ENCODE measurements around the gene BTN2A1. TPM values are rescaled to one million over a fixed set of nuclear protein-coding genes. Genes with fewer than 3 reads are reported as not detected.
"Not testable (repeated sequence)": the region's sequence is repeated elsewhere in the genome, so short reads cannot be mapped to it uniquely, and the experiment has no call there.

Gene BTN2A1
- total RNA-seq, 4 donors from 2014 or later = 15.3 to 35.8 (median 20.7) TPM

GRCh38 chr6:26416288-26416687 is 41.5 kb upstream of the BTN2A1 start:
- in situ Hi-C loops (cut with MboI; ENCODE audit: low pct_ligation_motif_present in 1 of 4, low pct_unique_long_range_greater_than_20kb in 1 of 4, low sequenced_read_pairs in 3 of 4) = no loop called here

GRCh38 chr6:26418077-26418476 is 39.7 kb upstream of the BTN2A1 start:
- H3K36me3 ChIP-seq; intact Hi-C loops (cut with DNase I; ENCODE audit: low total_unique reads); H3K27me3 ChIP-seq; H3K9me3 ChIP-seq; H3K4me3 ChIP-seq; DNase-seq; in situ Hi-C loops (cut with MboI; ENCODE audit: low pct_ligation_motif_present in 1 of 4, low pct_unique_long_range_greater_than_20kb in 1 of 4, low sequenced_read_pairs in 3 of 4); H3K27ac ChIP-seq: not testable (repeated sequence)
- peaks cover 4 to 11% (median 7%) of the 10 kb centered on the region in 4 donors for H3K4me1 ChIP-seq
- 100% methylated on average over 2 of the region's 2 CpGs; no CpG with 5 or more reads in 1 of the 2 donors for WGBS, 2 donors (ENCODE audit: low coverage in 1 of 2)

More at GRCh38 chr6:26416288-26416687, 41.5 kb upstream of the BTN2A1 start:
- Histone ChIP-seq H3K27ac (no peak overlapping the region), H3K4me3 (no peak overlapping the region), H3K36me3 (peaks cover 0 to 5% (median 0%) of the 10 kb centered on the region in 4 donors), H3K4me1 (peaks cover 0 to 8% (median 5%) of the 10 kb centered on the region in 4 donors), H3K27me3 (no peaks in the 10 kb centered on the region), H3K9me3 (no peaks in the 10 kb centered on the region)
- intact Hi-C loops (cut with DNase I; ENCODE audit: low total_unique reads) = no loop called here
- TF ChIP-seq POLR2AphosphoS5 (IDR thresholded peaks at IDR 0.05) = no peak
- no peak for TF ChIP-seq CTCF (IDR thresholded peaks at IDR 0.05)
- TF ChIP-seq POLR2A (IDR thresholded peaks at IDR 0.05) = no peak
- TF ChIP-seq EP300 (IDR thresholded peaks at IDR 0.05; ENCODE audit: low read depth) = no peak
- DNase-seq = no peak
- WGBS, 2 donors (ENCODE audit: low coverage in 1 of 2) = 97% methylated on average over 1 of the region's 1 CpG; no CpG with 5 or more reads in 1 of the 2 donors

- H3K27me3 ChIP-seq; H3K9me3 ChIP-seq; DNase-seq; intact Hi-C loops (cut with DNase I; ENCODE audit: low total_unique reads); H3K27ac ChIP-seq; in situ Hi-C loops (cut with MboI; ENCODE audit: low pct_ligation_motif_present in 1 of 4, low pct_unique_long_range_greater_than_20kb in 1 of 4, low sequenced_read_pairs in 3 of 4); H3K4me3 ChIP-seq; H3K36me3 ChIP-seq: not testable (repeated sequence)
- peaks cover 4 to 11% (median 7%) of the 10 kb centered on the region in 4 donors for H3K4me1 ChIP-seq
- WGBS, 2 donors (ENCODE audit: low coverage in 1 of 2) = 99 to 100% methylated on average over 2 to 3 of the region's 3 CpGs
Measured at GRCh38 chr6:26418795-26419194, 39.0 kb upstream of the BTN2A1 start.

GRCh38 chr6:26420688-26421171 is 37.0 kb upstream of the BTN2A1 start:
- 43 to 51% methylated on average over 2 to 4 of the region's 4 CpGs for WGBS, 2 donors (ENCODE audit: low coverage in 1 of 2)
- in situ Hi-C loops (cut with MboI; ENCODE audit: low pct_ligation_motif_present in 1 of 4, low pct_unique_long_range_greater_than_20kb in 1 of 4, low sequenced_read_pairs in 3 of 4) (no loop called here), intact Hi-C loops (cut with DNase I; ENCODE audit: low total_unique reads) (no loop called here)
- Histone ChIP-seq H3K27ac (peak overlapping the region; percentile 89 to 94 (median 93)), H3K36me3 (no peaks in the 10 kb centered on the region), H3K9me3 (no peaks in the 10 kb centered on the region), H3K4me3 (peak overlapping the region in 3 of 4 donors; percentile 66 to 99 (median 93)), H3K27me3 (no peaks in the 10 kb centered on the region), H3K4me1 (peaks cover 4 to 20% (median 8%) of the 10 kb centered on the region in 4 donors)
- TF ChIP-seq POLR2AphosphoS5 (IDR thresholded peaks at IDR 0.05) = no peak
- no peak for TF ChIP-seq EP300 (IDR thresholded peaks at IDR 0.05; ENCODE audit: low read depth)
- TF ChIP-seq CTCF (IDR thresholded peaks at IDR 0.05) = peak in 4 of 5 experiments; percentile 11 to 37 (median 28)
- no peak for TF ChIP-seq POLR2A (IDR thresholded peaks at IDR 0.05)
- peak; percentile 25 for DNase-seq

- DNase-seq = peak; percentile 74
- TF ChIP-seq CTCF (IDR thresholded peaks at IDR 0.05) (no peak), POLR2AphosphoS5 (IDR thresholded peaks at IDR 0.05) (peak in 2 of 3 donors; percentile 6 to 26), EP300 (IDR thresholded peaks at IDR 0.05; ENCODE audit: low read depth) (no peak), POLR2A (IDR thresholded peaks at IDR 0.05) (peak; percentile 16)
- H3K27me3 ChIP-seq = no peaks in the 10 kb centered on the region
- peaks cover 4 to 20% (median 8%) of the 10 kb centered on the region in 4 donors for H3K4me1 ChIP-seq
- no peaks in the 10 kb centered on the region for H3K36me3 ChIP-seq
- in situ Hi-C loops (cut with MboI; ENCODE audit: low pct_ligation_motif_present in 1 of 4, low pct_unique_long_range_greater_than_20kb in 1 of 4, low sequenced_read_pairs in 3 of 4) (no loop called here), intact Hi-C loops (cut with DNase I; ENCODE audit: low total_unique reads) (no loop called here)
- WGBS, 2 donors (ENCODE audit: low coverage in 1 of 2) = 0 to 3% methylated on average over 12 to 31 of the region's 31 CpGs
- H3K4me3 ChIP-seq = peak overlapping the region; percentile 66 to 99 (median 85)
- peak overlapping the region; percentile 89 to 94 (median 93) for H3K27ac ChIP-seq
- H3K9me3 ChIP-seq = no peaks in the 10 kb centered on the region
Measured at GRCh38 chr6:26421259-26422144, 36.3 kb upstream of the BTN2A1 start.

Measured in transverse colon (tissue), 4 donors.